GM23338 (cell line): ENCODE results near the gene IGF2. TPM values are rescaled to one million over a fixed set of nuclear protein-coding genes. Genes with fewer than 3 reads are reported as not detected.

Source experiments
- ATAC-seq: fragments of 200-7000 bp; cut with Tn5 transposase; 3 replicates; pipeline ENCODE4 v1.9.1; 2020
- DNase-seq: peaks from one replicate; pipeline ENCODE4 v3.0.0-alpha.2; 2015; ENCODE audit warnings: low spot score
- H2AFZ ChIP-seq: fragments of 200-600 bp; sonication (generic); 2 replicates; pipeline ENCODE4 v1.8.0; 2016; ENCODE audit warnings: antibody characterized with exemption, mild to moderate bottlenecking, moderate library complexity
- H3F3A ChIP-seq: fragments of 200-600 bp; sonication (generic); replicated peaks from 2 replicates; pipeline ENCODE4 v1.8.0; 2017; ENCODE audit warnings: antibody characterized with exemption, mixed run types, low read depth
- H3K27ac ChIP-seq: fragments of 200-600 bp; sonication (generic); 2 replicates; pipeline ENCODE4 v1.6.1; 2016; ENCODE audit warnings: low read depth
- H3K27me3 ChIP-seq: fragments of 200-600 bp; sonication (generic); 2 replicates; pipeline ENCODE4 v1.8.0; 2016; ENCODE audit warnings: mild to moderate bottlenecking, mixed run types, moderate library complexity; ENCODE audit not compliant: insufficient read depth
- H3K36me3 ChIP-seq: fragments of 200-600 bp; sonication (generic); 2 replicates; pipeline ENCODE4 v1.8.0; 2016; ENCODE audit warnings: mild to moderate bottlenecking; ENCODE audit not compliant: insufficient read depth
- H3K4me1 ChIP-seq: fragments of 200-600 bp; sonication (generic); 2 replicates; pipeline ENCODE4 v1.8.0; 2016; ENCODE audit warnings: mild to moderate bottlenecking, moderate library complexity; ENCODE audit not compliant: insufficient read depth
- H3K4me2 ChIP-seq: fragments of 200-600 bp; sonication (generic); 2 replicates; pipeline ENCODE4 v1.7.1; 2017; ENCODE audit warnings: mixed run types
- H3K4me3 ChIP-seq: fragments of 200-600 bp; sonication (generic); 2 replicates; pipeline ENCODE4 v1.6.1; 2016; ENCODE audit warnings: mixed run types
- H3K79me2 ChIP-seq: fragments of 200-600 bp; sonication (generic); replicated peaks from 2 replicates; pipeline ENCODE4 v1.8.0; 2017; ENCODE audit warnings: mild to moderate bottlenecking; ENCODE audit not compliant: insufficient read depth
- H3K9me2 ChIP-seq: fragments of 200-600 bp; sonication (generic); 2 replicates; pipeline ENCODE4 v1.8.0; 2017; ENCODE audit not compliant: insufficient read depth
- H4K20me1 ChIP-seq: fragments of 200-600 bp; sonication (generic); replicated peaks from 2 replicates; pipeline ENCODE4 v1.8.0; 2017; ENCODE audit warnings: mild to moderate bottlenecking; ENCODE audit not compliant: insufficient read depth
- H3K27ac Mint-ChIP-seq: 2 replicates; pipeline ENCODE4 v1.8.0; 2020; ENCODE audit warnings: inconsistent platforms, mild to moderate bottlenecking, moderate library complexity, mixed read lengths
- H3K27me3 Mint-ChIP-seq: 3 replicates; pipeline ENCODE4 v1.8.0; 2022; ENCODE audit warnings: low read depth, mild to moderate bottlenecking, moderate library complexity, mixed read lengths, inconsistent platforms; ENCODE audit not compliant: insufficient read depth, poor library complexity
- H3K36me3 Mint-ChIP-seq: 3 replicates; pipeline ENCODE4 v1.8.0; 2021; ENCODE audit warnings: low read depth, mild to moderate bottlenecking, inconsistent platforms, moderate library complexity, mixed read lengths
- H3K4me1 Mint-ChIP-seq: 3 replicates; pipeline ENCODE4 v1.8.0; 2020; ENCODE audit warnings: mild to moderate bottlenecking, inconsistent platforms, mixed read lengths
- H3K4me3 Mint-ChIP-seq: 3 replicates; pipeline ENCODE4 v1.8.0; 2021; ENCODE audit warnings: moderate library complexity, mild to moderate bottlenecking, inconsistent platforms, mixed read lengths
- H3K9me3 Mint-ChIP-seq: 3 replicates; pipeline ENCODE4 v1.8.0; 2020; ENCODE audit warnings: moderate library complexity, mild to moderate bottlenecking, inconsistent platforms, mixed read lengths
- CREB1 ChIP-seq: fragments of 250-450 bp; sonication (Bioruptor Pico); IDR thresholded peaks from 2 replicates; pipeline ENCODE4 v1.5.0; 2020; ENCODE audit warnings: low read depth, mild to moderate bottlenecking, moderate library complexity
- EZH2 ChIP-seq: fragments of 200-600 bp; sonication (generic); IDR thresholded peaks from one replicate; pipeline ENCODE4 v1.8.0; 2017; ENCODE audit warnings: antibody characterized with exemption, mild to moderate bottlenecking, low read depth; ENCODE audit not compliant: unreplicated experiment
- EZH2phosphoT487 ChIP-seq: fragments of 200-600 bp; sonication (generic); IDR thresholded peaks from one replicate; pipeline ENCODE4 v1.8.1; 2018; ENCODE audit warnings: antibody characterized with exemption; ENCODE audit not compliant: unreplicated experiment
- JUNB ChIP-seq: IDR thresholded peaks from one replicate; pipeline ENCODE4 v1.6.1; 2016; ENCODE audit warnings: antibody characterized with exemption; ENCODE audit not compliant: unreplicated experiment
- NANOG ChIP-seq: IDR thresholded peaks from 2 replicates; pipeline ENCODE4 v1.6.1; 2016; ENCODE audit warnings: antibody characterized with exemption, borderline replicate concordance
- POLR2AphosphoS5 ChIP-seq: IDR thresholded peaks from 2 replicates; pipeline ENCODE4 v1.6.1; 2016; ENCODE audit warnings: antibody characterized with exemption, low read depth
- STAT1 ChIP-seq: IDR thresholded peaks from one replicate; pipeline ENCODE4 v1.6.1; 2016; ENCODE audit warnings: antibody characterized with exemption; ENCODE audit not compliant: unreplicated experiment
- ZNF114 ChIP-seq: fragments of 250-450 bp; sonication (Bioruptor Pico); IDR thresholded peaks from 2 replicates; pipeline ENCODE4 v1.5.0; 2020; ENCODE audit warnings: mild to moderate bottlenecking, moderate library complexity
- ZNF331 ChIP-seq: fragments of 250-450 bp; sonication (Bioruptor Pico); IDR thresholded peaks from 2 replicates; pipeline ENCODE4 v1.5.0; 2020; ENCODE audit warnings: low read depth, mild to moderate bottlenecking, moderate library complexity
- polyA plus RNA-seq: library from polyadenylated mRNA; unstranded; fragments of >200 nt; fragmentation: Nextera tagmentation; extraction: Ambion mirVana; gene quantifications from 2 replicates; pipeline ENCODE4 v1.2.1, GENCODE V29; 2016
- total RNA-seq: library from RNA; depleted of rRNA; stranded (reverse); fragments of >200 nt; shearing (Covaris generic); gene quantifications from 2 replicates; pipeline ENCODE4 v1.2.3, GENCODE V29; 2014
- TF ChIP-seq, protein P1 (sequence below): fragments of 250-450 bp; sonication (Bioruptor Pico); IDR thresholded peaks from 2 replicates; pipeline ENCODE4 v1.5.0; 2020; ENCODE audit warnings: mild to moderate bottlenecking, moderate library complexity
- TF ChIP-seq, protein P2 (sequence below): IDR thresholded peaks from one replicate; pipeline ENCODE4 v1.6.1; 2018; ENCODE audit warnings: antibody characterized with exemption; ENCODE audit not compliant: unreplicated experiment
- TF ChIP-seq, protein P3 (sequence below): IDR thresholded peaks from 2 replicates; pipeline ENCODE4 v1.6.1; 2016; ENCODE audit warnings: antibody characterized with exemption
- TF ChIP-seq, protein P4 (sequence below), 2 experiments: fragments of 200-600 bp in 1 of 2; sonication (generic) in 1 of 2; conservative IDR thresholded peaks; 2 replicates each; pipeline versions ENCODE4 v1.5.1 to v1.6.1; 2016 to 2017; ENCODE audit warnings: antibody characterized with exemption in 2 of 2, low read depth in 2 of 2, mild to moderate bottlenecking in 2 of 2, moderate library complexity in 1 of 2

IGF2 gene
- total and polyA plus RNA-seq, 2 experiments from 2014 or later, result 1.4 to 4.0 TPM

DNA sequence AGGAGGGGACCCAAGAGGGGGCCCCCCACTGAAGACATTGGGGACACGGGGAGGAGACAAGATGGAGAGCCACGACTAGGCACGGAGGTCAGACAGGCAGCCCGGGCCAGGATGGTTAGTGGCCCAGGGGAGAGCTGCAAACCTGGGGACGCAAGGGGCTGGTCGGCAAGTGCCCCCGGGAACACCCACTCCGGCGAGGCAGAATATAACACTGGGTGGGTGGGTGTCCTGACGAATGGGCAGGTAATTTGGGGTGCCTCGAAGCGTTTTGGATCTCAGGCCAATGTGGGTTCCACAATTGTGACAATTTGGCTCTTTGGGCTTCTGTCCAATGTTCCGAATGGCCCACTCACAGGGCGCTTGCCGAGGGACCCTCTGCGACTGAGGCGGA lies 9.9 kb downstream of the IGF2 start:
- H3K4me1 ChIP-seq, result no peaks in the 10 kb centered on the region
- H3K27ac Mint-ChIP-seq, result no peak overlapping the region
- no peak overlapping the region for H3K4me3 Mint-ChIP-seq
- no peaks in the 10 kb centered on the region for H3K27me3 ChIP-seq
- H3K4me3 ChIP-seq, result no peak overlapping the region
- no peaks in the 10 kb centered on the region for H3K9me2 ChIP-seq
- peaks cover 26% of the 10 kb centered on the region for H3K27me3 Mint-ChIP-seq
- no peaks in the 10 kb centered on the region for H3K36me3 Mint-ChIP-seq
- H3K27ac ChIP-seq, result no peak overlapping the region
- H3K4me1 Mint-ChIP-seq, result no peaks in the 10 kb centered on the region; the same call in 2 of the 3 replicates
- H3K4me2 ChIP-seq, result no peak overlapping the region
- no peaks in the 10 kb centered on the region for H3F3A ChIP-seq
- no peaks in the 10 kb centered on the region for H3K36me3 ChIP-seq
- H2AFZ ChIP-seq, result no peak overlapping the region
- ATAC-seq (no peak), DNase-seq (no peak)
- TF ChIP-seq ZNF114 (CRISPR knock-in tag), result no peak
- no peak for TF ChIP-seq EZH2phosphoT487
- TF ChIP-seq, protein P1, sequence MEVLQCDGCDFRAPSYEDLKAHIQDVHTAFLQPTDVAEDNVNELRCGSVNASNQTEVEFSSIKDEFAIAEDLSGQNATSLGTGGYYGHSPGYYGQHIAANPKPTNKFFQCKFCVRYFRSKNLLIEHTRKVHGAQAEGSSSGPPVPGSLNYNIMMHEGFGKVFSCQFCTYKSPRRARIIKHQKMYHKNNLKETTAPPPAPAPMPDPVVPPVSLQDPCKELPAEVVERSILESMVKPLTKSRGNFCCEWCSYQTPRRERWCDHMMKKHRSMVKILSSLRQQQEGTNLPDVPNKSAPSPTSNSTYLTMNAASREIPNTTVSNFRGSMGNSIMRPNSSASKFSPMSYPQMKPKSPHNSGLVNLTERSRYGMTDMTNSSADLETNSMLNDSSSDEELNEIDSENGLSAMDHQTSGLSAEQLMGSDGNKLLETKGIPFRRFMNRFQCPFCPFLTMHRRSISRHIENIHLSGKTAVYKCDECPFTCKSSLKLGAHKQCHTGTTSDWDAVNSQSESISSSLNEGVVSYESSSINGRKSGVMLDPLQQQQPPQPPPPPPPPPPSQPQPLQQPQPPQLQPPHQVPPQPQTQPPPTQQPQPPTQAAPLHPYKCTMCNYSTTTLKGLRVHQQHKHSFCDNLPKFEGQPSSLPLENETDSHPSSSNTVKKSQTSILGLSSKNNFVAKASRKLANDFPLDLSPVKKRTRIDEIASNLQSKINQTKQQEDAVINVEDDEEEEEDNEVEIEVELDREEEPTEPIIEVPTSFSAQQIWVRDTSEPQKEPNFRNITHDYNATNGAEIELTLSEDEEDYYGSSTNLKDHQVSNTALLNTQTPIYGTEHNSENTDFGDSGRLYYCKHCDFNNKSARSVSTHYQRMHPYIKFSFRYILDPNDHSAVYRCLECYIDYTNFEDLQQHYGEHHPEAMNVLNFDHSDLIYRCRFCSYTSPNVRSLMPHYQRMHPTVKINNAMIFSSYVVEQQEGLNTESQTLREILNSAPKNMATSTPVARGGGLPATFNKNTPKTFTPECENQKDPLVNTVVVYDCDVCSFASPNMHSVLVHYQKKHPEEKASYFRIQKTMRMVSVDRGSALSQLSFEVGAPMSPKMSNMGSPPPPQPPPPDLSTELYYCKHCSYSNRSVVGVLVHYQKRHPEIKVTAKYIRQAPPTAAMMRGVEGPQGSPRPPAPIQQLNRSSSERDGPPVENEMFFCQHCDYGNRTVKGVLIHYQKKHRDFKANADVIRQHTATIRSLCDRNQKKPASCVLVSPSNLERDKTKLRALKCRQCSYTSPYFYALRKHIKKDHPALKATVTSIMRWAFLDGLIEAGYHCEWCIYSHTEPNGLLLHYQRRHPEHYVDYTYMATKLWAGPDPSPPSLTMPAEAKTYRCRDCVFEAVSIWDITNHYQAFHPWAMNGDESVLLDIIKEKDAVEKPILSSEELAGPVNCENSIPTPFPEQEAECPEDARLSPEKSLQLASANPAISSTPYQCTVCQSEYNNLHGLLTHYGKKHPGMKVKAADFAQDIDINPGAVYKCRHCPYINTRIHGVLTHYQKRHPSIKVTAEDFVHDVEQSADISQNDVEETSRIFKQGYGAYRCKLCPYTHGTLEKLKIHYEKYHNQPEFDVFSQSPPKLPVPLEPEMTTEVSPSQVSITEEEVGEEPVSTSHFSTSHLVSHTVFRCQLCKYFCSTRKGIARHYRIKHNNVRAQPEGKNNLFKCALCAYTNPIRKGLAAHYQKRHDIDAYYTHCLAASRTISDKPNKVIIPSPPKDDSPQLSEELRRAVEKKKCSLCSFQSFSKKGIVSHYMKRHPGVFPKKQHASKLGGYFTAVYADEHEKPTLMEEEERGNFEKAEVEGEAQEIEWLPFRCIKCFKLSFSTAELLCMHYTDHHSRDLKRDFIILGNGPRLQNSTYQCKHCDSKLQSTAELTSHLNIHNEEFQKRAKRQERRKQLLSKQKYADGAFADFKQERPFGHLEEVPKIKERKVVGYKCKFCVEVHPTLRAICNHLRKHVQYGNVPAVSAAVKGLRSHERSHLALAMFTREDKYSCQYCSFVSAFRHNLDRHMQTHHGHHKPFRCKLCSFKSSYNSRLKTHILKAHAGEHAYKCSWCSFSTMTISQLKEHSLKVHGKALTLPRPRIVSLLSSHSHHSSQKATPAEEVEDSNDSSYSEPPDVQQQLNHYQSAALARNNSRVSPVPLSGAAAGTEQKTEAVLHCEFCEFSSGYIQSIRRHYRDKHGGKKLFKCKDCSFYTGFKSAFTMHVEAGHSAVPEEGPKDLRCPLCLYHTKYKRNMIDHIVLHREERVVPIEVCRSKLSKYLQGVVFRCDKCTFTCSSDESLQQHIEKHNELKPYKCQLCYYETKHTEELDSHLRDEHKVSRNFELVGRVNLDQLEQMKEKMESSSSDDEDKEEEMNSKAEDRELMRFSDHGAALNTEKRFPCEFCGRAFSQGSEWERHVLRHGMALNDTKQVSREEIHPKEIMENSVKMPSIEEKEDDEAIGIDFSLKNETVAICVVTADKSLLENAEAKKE (CRISPR knock-in tag), result no peak
- TF ChIP-seq ZNF331 (CRISPR knock-in tag), result no peak
- TF ChIP-seq POLR2AphosphoS5, result no peak
- TF ChIP-seq CREB1 (CRISPR knock-in tag), result no peak
- TF ChIP-seq, protein P2, sequence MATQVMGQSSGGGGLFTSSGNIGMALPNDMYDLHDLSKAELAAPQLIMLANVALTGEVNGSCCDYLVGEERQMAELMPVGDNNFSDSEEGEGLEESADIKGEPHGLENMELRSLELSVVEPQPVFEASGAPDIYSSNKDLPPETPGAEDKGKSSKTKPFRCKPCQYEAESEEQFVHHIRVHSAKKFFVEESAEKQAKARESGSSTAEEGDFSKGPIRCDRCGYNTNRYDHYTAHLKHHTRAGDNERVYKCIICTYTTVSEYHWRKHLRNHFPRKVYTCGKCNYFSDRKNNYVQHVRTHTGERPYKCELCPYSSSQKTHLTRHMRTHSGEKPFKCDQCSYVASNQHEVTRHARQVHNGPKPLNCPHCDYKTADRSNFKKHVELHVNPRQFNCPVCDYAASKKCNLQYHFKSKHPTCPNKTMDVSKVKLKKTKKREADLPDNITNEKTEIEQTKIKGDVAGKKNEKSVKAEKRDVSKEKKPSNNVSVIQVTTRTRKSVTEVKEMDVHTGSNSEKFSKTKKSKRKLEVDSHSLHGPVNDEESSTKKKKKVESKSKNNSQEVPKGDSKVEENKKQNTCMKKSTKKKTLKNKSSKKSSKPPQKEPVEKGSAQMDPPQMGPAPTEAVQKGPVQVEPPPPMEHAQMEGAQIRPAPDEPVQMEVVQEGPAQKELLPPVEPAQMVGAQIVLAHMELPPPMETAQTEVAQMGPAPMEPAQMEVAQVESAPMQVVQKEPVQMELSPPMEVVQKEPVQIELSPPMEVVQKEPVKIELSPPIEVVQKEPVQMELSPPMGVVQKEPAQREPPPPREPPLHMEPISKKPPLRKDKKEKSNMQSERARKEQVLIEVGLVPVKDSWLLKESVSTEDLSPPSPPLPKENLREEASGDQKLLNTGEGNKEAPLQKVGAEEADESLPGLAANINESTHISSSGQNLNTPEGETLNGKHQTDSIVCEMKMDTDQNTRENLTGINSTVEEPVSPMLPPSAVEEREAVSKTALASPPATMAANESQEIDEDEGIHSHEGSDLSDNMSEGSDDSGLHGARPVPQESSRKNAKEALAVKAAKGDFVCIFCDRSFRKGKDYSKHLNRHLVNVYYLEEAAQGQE, result no peak
- TF ChIP-seq, protein P3, sequence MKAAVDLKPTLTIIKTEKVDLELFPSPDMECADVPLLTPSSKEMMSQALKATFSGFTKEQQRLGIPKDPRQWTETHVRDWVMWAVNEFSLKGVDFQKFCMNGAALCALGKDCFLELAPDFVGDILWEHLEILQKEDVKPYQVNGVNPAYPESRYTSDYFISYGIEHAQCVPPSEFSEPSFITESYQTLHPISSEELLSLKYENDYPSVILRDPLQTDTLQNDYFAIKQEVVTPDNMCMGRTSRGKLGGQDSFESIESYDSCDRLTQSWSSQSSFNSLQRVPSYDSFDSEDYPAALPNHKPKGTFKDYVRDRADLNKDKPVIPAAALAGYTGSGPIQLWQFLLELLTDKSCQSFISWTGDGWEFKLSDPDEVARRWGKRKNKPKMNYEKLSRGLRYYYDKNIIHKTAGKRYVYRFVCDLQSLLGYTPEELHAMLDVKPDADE, result no peak
- TF ChIP-seq STAT1, result no peak
- TF ChIP-seq NANOG, result no peak
- no peak for TF ChIP-seq EZH2
- TF ChIP-seq JUNB, result no peak
- TF ChIP-seq, protein P4, sequence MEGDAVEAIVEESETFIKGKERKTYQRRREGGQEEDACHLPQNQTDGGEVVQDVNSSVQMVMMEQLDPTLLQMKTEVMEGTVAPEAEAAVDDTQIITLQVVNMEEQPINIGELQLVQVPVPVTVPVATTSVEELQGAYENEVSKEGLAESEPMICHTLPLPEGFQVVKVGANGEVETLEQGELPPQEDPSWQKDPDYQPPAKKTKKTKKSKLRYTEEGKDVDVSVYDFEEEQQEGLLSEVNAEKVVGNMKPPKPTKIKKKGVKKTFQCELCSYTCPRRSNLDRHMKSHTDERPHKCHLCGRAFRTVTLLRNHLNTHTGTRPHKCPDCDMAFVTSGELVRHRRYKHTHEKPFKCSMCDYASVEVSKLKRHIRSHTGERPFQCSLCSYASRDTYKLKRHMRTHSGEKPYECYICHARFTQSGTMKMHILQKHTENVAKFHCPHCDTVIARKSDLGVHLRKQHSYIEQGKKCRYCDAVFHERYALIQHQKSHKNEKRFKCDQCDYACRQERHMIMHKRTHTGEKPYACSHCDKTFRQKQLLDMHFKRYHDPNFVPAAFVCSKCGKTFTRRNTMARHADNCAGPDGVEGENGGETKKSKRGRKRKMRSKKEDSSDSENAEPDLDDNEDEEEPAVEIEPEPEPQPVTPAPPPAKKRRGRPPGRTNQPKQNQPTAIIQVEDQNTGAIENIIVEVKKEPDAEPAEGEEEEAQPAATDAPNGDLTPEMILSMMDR (conservative IDR thresholded peaks at IDR 0.05; ENCODE audit: low read depth in 2 of 2), result no peak
- no peaks in the 10 kb centered on the region for H3K9me3 Mint-ChIP-seq
- no peaks in the 10 kb centered on the region for H3K79me2 ChIP-seq
- no peaks in the 10 kb centered on the region for H4K20me1 ChIP-seq
